CD4-positive, alpha-beta T cell (primary cell): ENCODE results near the gene NELL2. TPM values are rescaled to one million over a fixed set of nuclear protein-coding genes. Genes with fewer than 3 reads are reported as not detected.

Source experiments
- ATAC-seq: fragments of 200-7000 bp; cut with Tn5 transposase; one replicate; pipeline ENCODE4 v1.10.0; 2022; ENCODE audit warnings: mild to moderate bottlenecking; ENCODE audit not compliant: poor library complexity
- CTCF ChIA-PET: fragments of 350-600 bp; sonication (Branson Sonifier 250); formaldehyde crosslinking; loops from one replicate; lab custom pipeline; 2021; ENCODE audit warnings: antibody characterized with exemption, inconsistent platforms; lab: Charles Lee
- POLR2A ChIA-PET: fragments of 350-600 bp; sonication (Branson Sonifier 250); formaldehyde crosslinking; loops from one replicate; lab custom pipeline; 2021; ENCODE audit warnings: antibody characterized with exemption, inconsistent platforms; lab: Charles Lee
- DNase-seq, 14 experiments: peaks; one replicate each; pipeline ENCODE4 v3.0.0-alpha.2; 2013 to 2020; ENCODE audit warnings: mixed read lengths in 2 of 14
- H3K27ac ChIP-seq, 2 donors: one replicate each; pipeline versions ENCODE4 v1.5.1 to v1.7.0; 2013; ENCODE audit warnings: low read length in 2 of 2, low read depth in 1 of 2, mild to moderate bottlenecking in 1 of 2
- H3K27me3 ChIP-seq, 2 experiments: 1 replicate in 1 of 2; 2 replicates in 1 of 2; pipeline versions ENCODE4 v1.6.1 to v1.7.0; 2013; ENCODE audit warnings: low read length in 2 of 2, control low read depth in 1 of 2, mild to moderate bottlenecking in 1 of 2, moderate library complexity in 1 of 2; ENCODE audit not compliant: insufficient read depth in 2 of 2, control insufficient read depth in 1 of 2
- H3K36me3 ChIP-seq: one replicate; pipeline ENCODE4 v1.6.1; 2013; ENCODE audit warnings: low read length, control low read depth; ENCODE audit not compliant: insufficient read depth
- H3K4me1 ChIP-seq: one replicate; pipeline ENCODE4 v1.6.1; 2013; ENCODE audit warnings: low read length, control low read depth; ENCODE audit not compliant: insufficient read depth
- H3K4me3 ChIP-seq: one replicate; pipeline ENCODE4 v1.5.1; 2013; ENCODE audit warnings: mild to moderate bottlenecking, low read length, moderate library complexity
- H3K9me3 ChIP-seq, 2 experiments: 1 replicate in 1 of 2; 2 replicates in 1 of 2; pipeline versions ENCODE4 v1.6.1 to v1.7.0; 2013; ENCODE audit warnings: low read length in 2 of 2, mild to moderate bottlenecking in 2 of 2, control low read depth in 1 of 2, moderate library complexity in 1 of 2; ENCODE audit not compliant: control insufficient read depth in 1 of 2, insufficient read depth in 1 of 2
- H3K27ac Mint-ChIP-seq: one replicate; pipeline ENCODE4 v1.8.0; 2020; ENCODE audit warnings: mixed read lengths
- H3K27me3 Mint-ChIP-seq: one replicate; pipeline ENCODE4 v1.8.0; 2021; ENCODE audit warnings: mixed read lengths
- H3K36me3 Mint-ChIP-seq: one replicate; pipeline ENCODE4 v1.8.0; 2021; ENCODE audit warnings: low read depth, mixed read lengths
- H3K4me1 Mint-ChIP-seq: one replicate; pipeline ENCODE4 v1.8.0; 2021; ENCODE audit warnings: low read depth, mixed read lengths
- H3K4me3 Mint-ChIP-seq: one replicate; pipeline ENCODE4 v1.8.0; 2020; ENCODE audit warnings: mild to moderate bottlenecking, mixed read lengths
- H3K9me3 Mint-ChIP-seq: one replicate; pipeline ENCODE4 v1.8.0; 2020; ENCODE audit warnings: mixed read lengths
- intact Hi-C, 2 experiments: fragments of 100-400 bp; cut with DNase I in 1 of 2; cut with micrococcal nuclease in 1 of 2; formaldehyde crosslinking; loops; one replicate each; pipeline versions ENCODE4 v1.15.1 to v1.9.0; 2023 to 2025; cut with DNase I, micrococcal nuclease
- total RNA-seq, 174 experiments: library from RNA in 2 of 174; stranded (reverse) in 2 of 174; gene quantifications; one replicate each; pipeline ENCODE4 v1.2.3 and lab custom pipeline; 2021 to 2026
- TF ChIP-seq, protein P1 (sequence below): fragments of 200-600 bp; IDR thresholded peaks from one replicate; pipeline ENCODE4 v1.8.0; 2022; ENCODE audit warnings: antibody characterized with exemption, mild to moderate bottlenecking

The NELL2 gene
- total RNA-seq, 2 experiments from 2014 or later, result 142 to 147 TPM

DNA sequence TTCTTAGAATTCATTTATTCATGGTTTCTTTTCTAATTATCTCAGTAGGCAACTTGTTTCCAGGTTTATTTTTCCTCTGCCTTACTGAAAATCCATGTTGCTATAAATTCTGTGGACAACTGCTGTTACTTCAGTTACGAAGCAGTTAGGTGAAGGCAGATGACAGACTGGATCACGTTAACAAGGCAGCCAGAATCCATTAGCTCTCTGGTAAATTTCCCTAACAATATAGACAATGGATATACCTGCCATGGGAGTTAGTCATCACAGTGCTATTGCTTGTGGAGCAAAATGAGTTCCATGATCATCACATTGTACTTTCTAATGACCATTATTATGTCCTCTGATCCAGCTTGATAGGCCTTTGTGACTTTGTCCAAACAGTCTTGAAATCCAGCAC is 291.5 kb downstream of the NELL2 start:
- ChIA-PET CTCF (no interaction called here), POLR2A (interaction anchor here (0.6 kb wide), 1 partner anchor 290 kb away, joined by 3 read pairs; no protein-coding TSS in a partner anchor)
- Mint-ChIP-seq H3K36me3 (peaks cover 38% of the 10 kb centered on the region), H3K4me3 (no peak overlapping the region), H3K9me3 (no peaks in the 10 kb centered on the region), H3K4me1 (no peaks in the 10 kb centered on the region), H3K27ac (no peak overlapping the region), H3K27me3 (no peaks in the 10 kb centered on the region)
- Histone ChIP-seq H3K27me3 (no peaks in the 10 kb centered on the region), H3K4me3 (no peak overlapping the region), H3K36me3 (no peaks in the 10 kb centered on the region), H3K9me3 (peaks cover 0 to 4% of the 10 kb centered on the region in 2 experiments), H3K27ac (no peak overlapping the region), H3K4me1 (no peaks in the 10 kb centered on the region)
- TF ChIP-seq, protein P1, sequence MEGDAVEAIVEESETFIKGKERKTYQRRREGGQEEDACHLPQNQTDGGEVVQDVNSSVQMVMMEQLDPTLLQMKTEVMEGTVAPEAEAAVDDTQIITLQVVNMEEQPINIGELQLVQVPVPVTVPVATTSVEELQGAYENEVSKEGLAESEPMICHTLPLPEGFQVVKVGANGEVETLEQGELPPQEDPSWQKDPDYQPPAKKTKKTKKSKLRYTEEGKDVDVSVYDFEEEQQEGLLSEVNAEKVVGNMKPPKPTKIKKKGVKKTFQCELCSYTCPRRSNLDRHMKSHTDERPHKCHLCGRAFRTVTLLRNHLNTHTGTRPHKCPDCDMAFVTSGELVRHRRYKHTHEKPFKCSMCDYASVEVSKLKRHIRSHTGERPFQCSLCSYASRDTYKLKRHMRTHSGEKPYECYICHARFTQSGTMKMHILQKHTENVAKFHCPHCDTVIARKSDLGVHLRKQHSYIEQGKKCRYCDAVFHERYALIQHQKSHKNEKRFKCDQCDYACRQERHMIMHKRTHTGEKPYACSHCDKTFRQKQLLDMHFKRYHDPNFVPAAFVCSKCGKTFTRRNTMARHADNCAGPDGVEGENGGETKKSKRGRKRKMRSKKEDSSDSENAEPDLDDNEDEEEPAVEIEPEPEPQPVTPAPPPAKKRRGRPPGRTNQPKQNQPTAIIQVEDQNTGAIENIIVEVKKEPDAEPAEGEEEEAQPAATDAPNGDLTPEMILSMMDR, result no peak
- intact Hi-C loops, result no loop called here
- no peak for DNase-seq
- ATAC-seq, result no peak

- no peak overlapping the region for H3K4me3 Mint-ChIP-seq
- no peaks in the 10 kb centered on the region for H3K27me3 Mint-ChIP-seq
- no peaks in the 10 kb centered on the region for H3K4me1 ChIP-seq
- no peak for ATAC-seq
- peaks cover 48% of the 10 kb centered on the region for H3K36me3 Mint-ChIP-seq
- POLR2A ChIA-PET, result no interaction called here
- H3K9me3 ChIP-seq, result peaks cover 0 to 5% of the 10 kb centered on the region in 2 experiments
- no peaks in the 10 kb centered on the region for H3K4me1 Mint-ChIP-seq
- H3K9me3 Mint-ChIP-seq, result peaks cover 4% of the 10 kb centered on the region
- intact Hi-C loops, result no loop called here
- no peak overlapping the region for H3K27ac Mint-ChIP-seq
- H3K27me3 ChIP-seq, result no peaks in the 10 kb centered on the region
- H3K27ac ChIP-seq, result no peak overlapping the region
- H3K36me3 ChIP-seq, result no peaks in the 10 kb centered on the region
- TF ChIP-seq, protein P1, result no peak
- CTCF ChIA-PET, result interaction anchor here (1.4 kb wide), 1 partner anchor 10 kb away, joined by 3 read pairs; no protein-coding TSS in a partner anchor
- no peak for DNase-seq
- H3K4me3 ChIP-seq, result no peak overlapping the region
Measured at GRCh38 chr12:44582521-44582920, 293.6 kb downstream of the NELL2 start.

DNA sequence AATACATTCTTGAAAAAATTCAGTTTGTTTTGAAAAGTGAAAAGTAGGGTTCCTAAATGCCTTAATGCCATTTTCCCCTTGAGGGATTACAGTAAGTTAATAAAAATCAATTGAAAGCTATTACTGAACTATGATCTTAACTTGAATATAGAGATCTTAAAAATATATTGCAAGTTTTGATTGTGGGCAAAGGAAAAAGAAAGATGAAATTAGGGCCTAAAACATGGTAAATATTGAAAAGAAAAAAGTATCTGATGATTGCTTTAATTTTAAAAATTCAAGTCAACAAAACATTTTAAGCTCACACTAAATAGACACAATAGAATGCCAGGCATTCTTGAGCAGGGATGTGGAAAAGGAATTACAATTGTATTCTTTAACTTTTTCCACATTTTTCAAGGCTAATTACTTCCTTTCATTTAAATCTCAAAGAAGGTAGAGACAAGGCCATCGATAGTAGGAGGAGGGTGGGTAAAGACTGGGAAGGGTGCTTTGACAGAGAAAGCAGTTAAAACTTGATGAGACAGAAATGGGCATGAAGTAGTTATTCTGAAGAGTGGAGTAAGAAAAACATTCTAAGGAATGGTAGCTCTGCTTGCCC is 294.4 kb downstream of the NELL2 start:
- Mint-ChIP-seq H3K4me3 (no peak overlapping the region), H3K9me3 (peaks cover 4% of the 10 kb centered on the region), H3K27me3 (no peaks in the 10 kb centered on the region), H3K27ac (no peak overlapping the region), H3K36me3 (peaks cover 48% of the 10 kb centered on the region), H3K4me1 (no peaks in the 10 kb centered on the region)
- H3K4me3 ChIP-seq, result no peak overlapping the region
- intact Hi-C loops, result no loop called here
- CTCF ChIA-PET, result interaction anchor here (1.4 kb wide), 1 partner anchor 10 kb away, joined by 3 read pairs; no protein-coding TSS in a partner anchor
- H3K27ac ChIP-seq, result no peak overlapping the region
- H3K9me3 ChIP-seq, result peaks cover 0 to 7% of the 10 kb centered on the region in 2 experiments
- DNase-seq (no peak), ATAC-seq (no peak)
- no peaks in the 10 kb centered on the region for H3K27me3 ChIP-seq
- H3K4me1 ChIP-seq, result no peaks in the 10 kb centered on the region
- no peaks in the 10 kb centered on the region for H3K36me3 ChIP-seq
- POLR2A ChIA-PET, result interaction anchor here (0.9 kb wide), 1 partner anchor 11 kb away, joined by 3 read pairs; no protein-coding TSS in a partner anchor
- TF ChIP-seq, protein P1, result no peak
